GM21367 (cell line): ENCODE data around the gene RAC2.
"Not testable (repeated sequence)": the region's sequence is repeated elsewhere in the genome, so short reads cannot be mapped to it uniquely, and the experiment has no call there.

Source experiments
- ATAC-seq: cut with Tn5 transposase; IDR thresholded peaks from one replicate; pipeline ENCODE4 v1.9.1; 2021; ENCODE audit not compliant: unreplicated experiment

The RAC2 gene

GRCh38 chr22:37256075-37256726 is 12.1 kb upstream of the RAC2 start:
- no peak for ATAC-seq

- no peak for ATAC-seq
These were observed 11.5 kb upstream of the RAC2 start for GRCh38 chr22:37255558-37256006.

GRCh38 chr22:37254867-37255233 is 10.8 kb upstream of the RAC2 start:
- ATAC-seq = no peak

GRCh38 chr22:37254209-37254866 is 10.3 kb upstream of the RAC2 start:
- ATAC-seq = no peak

GRCh38 chr22:37253126-37253660 is 9.1 kb upstream of the RAC2 start:
- no peak for ATAC-seq

GRCh38 chr22:37251836-37252235 is 7.8 kb upstream of the RAC2 start:
- not testable (repeated sequence) for ATAC-seq

GRCh38 chr22:37249986-37250385 is 5.9 kb upstream of the RAC2 start:
- ATAC-seq = no peak

- ATAC-seq = no peak
These were observed 4.2 kb upstream of the RAC2 start for GRCh38 chr22:37248251-37248650.

GRCh38 chr22:37245740-37246139 is 1.7 kb upstream of the RAC2 start:
- no peak for ATAC-seq

GRCh38 chr22:37244922-37245722 is 1.1 kb upstream of the RAC2 start:
- peak; percentile 34 for ATAC-seq

- no peak for ATAC-seq
These were observed 511 bp downstream of the RAC2 start for GRCh38 chr22:37243402-37244113.

- ATAC-seq = peak; percentile 45
These were observed 1.6 kb downstream of the RAC2 start for GRCh38 chr22:37242395-37242918.

GRCh38 chr22:37241351-37242142 is 2.5 kb downstream of the RAC2 start:
- no peak for ATAC-seq

- ATAC-seq = no peak
These were observed 3.1 kb downstream of the RAC2 start for GRCh38 chr22:37240941-37241320.

GRCh38 chr22:37240240-37240940 is 3.7 kb downstream of the RAC2 start:
- ATAC-seq = no peak

GRCh38 chr22:37239336-37240239 is 4.5 kb downstream of the RAC2 start:
- no peak for ATAC-seq

- ATAC-seq = no peak
These were observed 6.4 kb downstream of the RAC2 start for GRCh38 chr22:37237371-37238268.
